Thyroid gland (tissue), 4 donors: ENCODE data around the gene KIAA1755. TPM values are rescaled to one million over a fixed set of nuclear protein-coding genes. Genes with fewer than 3 reads are reported as not detected.

ENCODE experiments used
- DNase-seq, 2 donors: peaks; one replicate each; pipeline ENCODE4 v3.0.0-alpha.2; 2019
- H3K27ac ChIP-seq, 3 donors: fragments of 200-600 bp; sonication (generic); 1 replicate in 2 of 3; 2 replicates in 1 of 3; pipeline ENCODE4 v1.5.1; 2016 to 2019; ENCODE audit warnings: mild to moderate bottlenecking in 1 of 3, moderate library complexity in 1 of 3
- H3K27me3 ChIP-seq: fragments of 200-600 bp; sonication (generic); one replicate; pipeline ENCODE4 v1.5.1; 2019
- H3K36me3 ChIP-seq, 2 donors: fragments of 200-600 bp; sonication (generic); one replicate each; pipeline ENCODE4 v1.5.1; 2016 to 2019
- H3K4me1 ChIP-seq, 2 donors: fragments of 200-600 bp; sonication (generic); one replicate each; pipeline ENCODE4 v1.5.1; 2017 to 2019
- H3K4me3 ChIP-seq, 3 donors: fragments of 200-600 bp; sonication (generic); replicated peaks in 1 of 3; 1 replicate in 2 of 3; 2 replicates in 1 of 3; pipeline ENCODE4 v1.5.1; 2016; ENCODE audit warnings: mild to moderate bottlenecking in 1 of 3
- H3K9me3 ChIP-seq: fragments of 200-600 bp; sonication (generic); one replicate; pipeline ENCODE4 v1.5.1; 2017
- POLR2A ChIP-seq, 2 donors: fragments of 450-650 bp; IDR thresholded peaks; one replicate each; pipeline ENCODE4 v1.6.1; 2017; ENCODE audit warnings: antibody characterized with exemption in 2 of 2, mild to moderate bottlenecking in 2 of 2, moderate library complexity in 1 of 2
- WGBS, 2 donors: methylation state at CpG; one replicate each; pipeline ENCODE4 v1.1.5; 2017; 5-methylcytosine and 5-hydroxymethylcytosine counted together
- intact Hi-C: fragments of 100-400 bp; cut with DNase I; formaldehyde crosslinking; loops from one replicate; pipeline ENCODE4 v1.15.1; 2023
- total RNA-seq, 4 donors: library from RNA; depleted of rRNA; stranded (reverse); fragments of >200 nt; gene quantifications; one replicate each; pipeline ENCODE4 v1.2.3, GENCODE V29; 2016
- TF ChIP-seq, protein P1 (sequence below), 6 experiments: fragments of 200-600 bp in 3 of 6; fragments of 450-650 bp in 3 of 6; sonication (generic) in 3 of 6; IDR thresholded peaks; one replicate each; pipeline ENCODE4 v1.5.1; 2016 to 2019; ENCODE audit warnings: antibody characterized with exemption in 6 of 6, mild to moderate bottlenecking in 2 of 6, inconsistent platforms in 1 of 6, moderate library complexity in 1 of 6

Gene KIAA1755
- total RNA-seq, 4 donors from 2014 or later = 1.0 to 5.5 (median 1.7) TPM

DNA sequence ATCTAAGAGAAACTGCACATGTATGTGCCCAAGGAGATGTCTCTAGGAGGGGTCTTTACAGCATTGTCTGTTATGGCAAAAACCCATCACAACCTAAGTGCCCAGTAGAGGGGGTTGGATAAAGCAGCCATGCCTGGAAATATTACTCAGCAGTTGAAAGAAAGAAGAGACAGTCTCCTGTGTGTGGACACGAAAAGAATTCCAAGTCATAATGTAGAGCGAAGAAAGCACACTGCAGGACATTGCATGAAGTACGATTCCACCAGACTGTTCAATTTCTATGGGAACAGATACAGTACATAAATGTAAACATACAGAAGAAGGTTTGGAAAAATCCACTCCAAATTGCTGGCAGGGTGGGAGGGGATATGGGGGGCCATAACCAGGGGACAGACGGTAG, 88.1 kb downstream of the KIAA1755 start:
- Histone ChIP-seq H3K4me3 (no peak overlapping the region), H3K4me1 (peaks cover 0 to 15% of the 10 kb centered on the region in 2 donors), H3K36me3 (no peaks in the 10 kb centered on the region), H3K9me3 (no peaks in the 10 kb centered on the region), H3K27ac (no peak overlapping the region), H3K27me3 (no peaks in the 10 kb centered on the region)
- intact Hi-C loops = no loop called here
- WGBS, 2 donors = 57 to 64% methylated on average over 4 of the region's 4 CpGs
- DNase-seq = no peak
- TF ChIP-seq, protein P1, sequence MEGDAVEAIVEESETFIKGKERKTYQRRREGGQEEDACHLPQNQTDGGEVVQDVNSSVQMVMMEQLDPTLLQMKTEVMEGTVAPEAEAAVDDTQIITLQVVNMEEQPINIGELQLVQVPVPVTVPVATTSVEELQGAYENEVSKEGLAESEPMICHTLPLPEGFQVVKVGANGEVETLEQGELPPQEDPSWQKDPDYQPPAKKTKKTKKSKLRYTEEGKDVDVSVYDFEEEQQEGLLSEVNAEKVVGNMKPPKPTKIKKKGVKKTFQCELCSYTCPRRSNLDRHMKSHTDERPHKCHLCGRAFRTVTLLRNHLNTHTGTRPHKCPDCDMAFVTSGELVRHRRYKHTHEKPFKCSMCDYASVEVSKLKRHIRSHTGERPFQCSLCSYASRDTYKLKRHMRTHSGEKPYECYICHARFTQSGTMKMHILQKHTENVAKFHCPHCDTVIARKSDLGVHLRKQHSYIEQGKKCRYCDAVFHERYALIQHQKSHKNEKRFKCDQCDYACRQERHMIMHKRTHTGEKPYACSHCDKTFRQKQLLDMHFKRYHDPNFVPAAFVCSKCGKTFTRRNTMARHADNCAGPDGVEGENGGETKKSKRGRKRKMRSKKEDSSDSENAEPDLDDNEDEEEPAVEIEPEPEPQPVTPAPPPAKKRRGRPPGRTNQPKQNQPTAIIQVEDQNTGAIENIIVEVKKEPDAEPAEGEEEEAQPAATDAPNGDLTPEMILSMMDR (IDR thresholded peaks at IDR 0.05) = no peak
- TF ChIP-seq POLR2A (IDR thresholded peaks at IDR 0.05) = no peak

DNA sequence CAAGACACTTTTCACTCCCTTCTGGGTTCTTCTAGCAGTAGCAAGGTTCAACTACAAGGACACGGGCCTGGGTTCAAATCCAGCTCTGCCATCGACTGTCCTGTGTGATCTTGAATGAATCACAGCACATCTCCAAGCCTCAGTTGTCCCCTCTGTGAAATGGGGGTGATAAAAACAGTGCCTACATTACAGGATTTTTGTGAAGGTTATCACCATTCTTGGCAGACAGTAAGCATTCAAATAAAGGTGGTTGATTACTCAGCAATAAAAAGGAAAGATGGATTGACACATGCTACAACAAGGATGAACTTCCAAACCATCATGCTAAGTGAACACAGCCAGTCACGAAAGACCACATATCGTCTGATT, 88.9 kb downstream of the KIAA1755 start:
- 59 to 78% methylated on average over 4 of the region's 4 CpGs for WGBS, 2 donors
- intact Hi-C loops = no loop called here
- Histone ChIP-seq H3K4me1 (peaks cover 0 to 17% of the 10 kb centered on the region in 2 donors), H3K27ac (no peak overlapping the region), H3K36me3 (no peaks in the 10 kb centered on the region), H3K9me3 (no peaks in the 10 kb centered on the region), H3K4me3 (no peak overlapping the region), H3K27me3 (no peaks in the 10 kb centered on the region)
- no peak for DNase-seq
- TF ChIP-seq POLR2A (IDR thresholded peaks at IDR 0.05) = no peak
- TF ChIP-seq, protein P1 (IDR thresholded peaks at IDR 0.05) = no peak

DNA sequence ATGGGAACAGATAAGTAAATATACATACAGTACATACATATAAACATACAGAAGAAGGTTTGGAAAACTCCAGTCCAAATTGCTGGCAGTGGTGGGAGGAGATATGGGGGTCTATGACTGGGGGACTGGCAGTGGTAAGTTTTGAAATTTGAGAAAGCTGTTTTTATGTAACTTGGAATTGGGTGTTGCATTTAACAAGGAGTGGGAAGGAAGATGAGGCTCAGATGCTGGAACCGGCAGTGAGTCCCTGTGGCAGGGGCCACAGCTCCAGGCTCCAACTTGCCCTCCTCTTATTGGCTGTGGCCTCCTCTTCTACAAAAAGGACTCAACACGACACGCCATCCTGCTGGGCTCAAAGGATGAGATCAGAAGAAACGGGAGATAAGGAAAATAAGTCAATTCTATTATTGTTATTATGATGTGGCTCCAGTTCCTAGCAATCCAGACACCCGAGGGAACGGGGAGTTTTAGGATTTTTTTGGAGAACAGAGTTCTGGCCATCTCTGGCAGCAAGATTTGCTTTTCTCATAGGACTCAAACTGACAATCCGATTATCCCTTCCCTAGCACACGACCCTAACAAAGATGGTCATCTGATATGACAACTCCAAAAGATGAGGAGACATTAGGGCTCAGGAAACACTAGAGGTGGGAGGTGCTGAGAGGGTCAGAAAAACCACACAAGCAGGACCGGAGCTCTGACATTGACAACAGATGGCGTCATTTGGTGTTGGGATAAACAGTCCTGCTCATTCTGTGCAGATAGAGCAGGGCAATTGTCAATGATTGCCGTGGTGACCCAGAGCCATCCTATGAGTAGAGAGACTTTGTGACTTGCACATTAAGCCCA, 89.5 kb downstream of the KIAA1755 start:
- WGBS, 2 donors = 48 to 56% methylated on average over 11 of the region's 11 CpGs
- TF ChIP-seq, protein P1 (IDR thresholded peaks at IDR 0.05) = no peak
- TF ChIP-seq POLR2A (IDR thresholded peaks at IDR 0.05) = no peak
- no peaks in the 10 kb centered on the region for H3K9me3 ChIP-seq
- H3K4me1 ChIP-seq = peaks cover 0 to 17% of the 10 kb centered on the region in 2 donors
- no peaks in the 10 kb centered on the region for H3K27me3 ChIP-seq
- intact Hi-C loops = no loop called here
- H3K36me3 ChIP-seq = no peaks in the 10 kb centered on the region
- no peak overlapping the region for H3K4me3 ChIP-seq
- H3K27ac ChIP-seq = no peak overlapping the region
- DNase-seq = no peak

DNA sequence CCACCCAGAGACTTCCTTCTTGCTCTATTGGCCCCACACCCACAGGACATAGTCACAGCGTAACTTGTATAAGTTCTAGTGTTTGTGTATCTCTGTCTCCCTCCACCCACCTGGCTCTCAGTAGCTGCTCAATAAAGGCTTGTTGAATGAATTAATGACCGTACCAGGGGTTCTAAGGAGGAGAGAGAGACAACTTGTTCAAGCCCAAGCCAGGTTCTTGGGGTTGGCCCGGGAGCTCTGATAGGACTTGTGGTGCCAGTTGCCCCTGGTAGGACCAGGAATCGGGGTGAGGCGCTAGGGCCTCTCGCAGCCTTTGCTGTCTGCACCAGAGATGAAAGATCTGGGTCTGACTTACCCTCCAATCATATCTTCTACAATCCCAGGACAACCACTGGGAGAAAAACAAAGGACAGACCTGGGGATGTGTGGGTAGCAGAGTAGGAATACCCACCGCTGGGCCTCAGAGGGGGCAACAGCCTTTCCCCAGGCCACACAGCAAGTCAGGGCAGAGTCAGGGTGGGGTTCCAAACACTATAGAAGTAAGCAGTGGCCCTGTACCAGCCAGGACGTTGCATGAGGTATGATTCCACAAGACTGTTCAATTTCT, 90.2 kb downstream of the KIAA1755 start:
- Histone ChIP-seq H3K4me1 (peaks cover 0 to 22% of the 10 kb centered on the region in 2 donors), H3K27me3 (no peaks in the 10 kb centered on the region), H3K36me3 (no peaks in the 10 kb centered on the region), H3K27ac (no peak overlapping the region), H3K9me3 (no peaks in the 10 kb centered on the region), H3K4me3 (no peak overlapping the region)
- no peak for DNase-seq
- TF ChIP-seq POLR2A (IDR thresholded peaks at IDR 0.05) = no peak
- TF ChIP-seq, protein P1 (IDR thresholded peaks at IDR 0.05) = no peak
- WGBS, 2 donors = 58 to 82% methylated on average over 8 of the region's 8 CpGs
- intact Hi-C loops = no loop called here

DNA sequence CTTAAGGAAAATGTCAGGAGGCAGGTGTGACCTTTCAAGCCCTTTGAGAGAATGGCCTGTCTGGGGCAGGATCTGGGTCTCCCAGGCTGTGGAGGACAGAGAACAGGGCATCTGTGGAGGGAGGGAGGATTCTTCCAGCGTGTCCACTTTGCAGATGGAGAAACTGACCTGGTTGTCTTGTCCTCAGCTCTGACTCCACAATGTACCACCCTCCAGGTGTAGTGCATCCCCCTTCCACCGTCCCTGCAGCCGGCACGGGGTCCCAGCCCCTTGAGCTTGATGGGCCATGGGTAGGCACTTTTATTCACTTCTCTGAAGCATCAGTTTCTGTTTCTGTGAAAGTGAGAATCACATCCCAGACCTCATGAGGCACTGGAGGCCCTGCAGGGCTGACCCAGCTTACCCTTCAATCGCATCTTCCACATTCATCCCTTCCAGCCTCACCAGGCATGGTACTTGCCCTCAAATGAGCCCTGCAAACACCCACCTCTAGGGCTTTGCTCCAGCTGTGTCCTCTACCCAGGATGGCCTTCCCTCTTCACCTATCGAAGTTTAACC, 90.8 kb downstream of the KIAA1755 start:
- 79 to 85% methylated on average over 5 to 6 of the region's 6 CpGs for WGBS, 2 donors
- Histone ChIP-seq H3K9me3 (no peaks in the 10 kb centered on the region), H3K36me3 (no peaks in the 10 kb centered on the region), H3K4me3 (no peak overlapping the region), H3K4me1 (peaks cover 0 to 28% of the 10 kb centered on the region in 2 donors), H3K27me3 (no peaks in the 10 kb centered on the region), H3K27ac (no peak overlapping the region)
- no peak for DNase-seq
- intact Hi-C loops = loop anchor here (5.0 kb wide), 1 partner anchor 112 kb away; no protein-coding TSS in a partner anchor
- TF ChIP-seq, protein P1 (IDR thresholded peaks at IDR 0.05) = no peak
- no peak for TF ChIP-seq POLR2A (IDR thresholded peaks at IDR 0.05)
